Activated CD4-positive, alpha-beta T cell treated with anti-CD3 and anti-CD28 coated beads for 4 hours (primary cell): ENCODE measurements around the gene ACTRT2.

Experiments used
- DNase-seq, 2 donors: peaks; one replicate each; pipeline ENCODE4 v3.0.0-alpha.2; 2020

The ACTRT2 gene

DNA sequence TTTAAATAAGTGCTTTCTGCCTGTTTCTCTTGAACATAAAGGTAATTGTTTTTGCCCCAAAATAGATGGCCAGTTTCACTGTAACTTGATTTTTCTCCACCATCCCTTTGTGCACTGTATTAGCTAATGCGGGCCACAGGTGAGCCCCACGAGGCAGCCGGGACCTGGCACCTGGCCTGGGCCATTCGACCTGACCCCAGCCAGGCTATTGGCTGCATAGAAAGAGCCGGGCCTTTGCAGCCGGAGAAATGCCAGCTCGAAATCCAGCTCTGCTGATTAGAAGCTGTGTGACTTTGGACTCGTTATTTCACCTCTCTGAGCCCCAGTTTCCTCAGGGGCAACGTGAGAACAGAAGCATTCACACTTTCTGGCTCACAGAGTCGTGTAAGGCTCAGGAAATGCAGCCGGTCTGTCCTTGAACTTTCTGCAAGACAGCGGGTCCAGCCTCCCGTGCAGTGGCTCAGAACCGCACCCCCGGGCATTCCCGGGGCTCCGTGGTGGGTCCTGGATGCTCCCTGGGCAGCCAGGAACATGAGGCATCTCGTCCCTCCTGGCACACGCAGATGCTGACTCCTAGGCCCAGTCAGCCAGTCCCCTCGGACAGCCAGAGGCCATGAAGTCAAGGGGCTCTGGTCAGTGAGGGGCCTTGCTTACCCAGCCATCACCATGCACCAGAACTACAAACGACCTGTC, 37.4 kb upstream of the ACTRT2 start:
- DNase-seq = no peak

DNA sequence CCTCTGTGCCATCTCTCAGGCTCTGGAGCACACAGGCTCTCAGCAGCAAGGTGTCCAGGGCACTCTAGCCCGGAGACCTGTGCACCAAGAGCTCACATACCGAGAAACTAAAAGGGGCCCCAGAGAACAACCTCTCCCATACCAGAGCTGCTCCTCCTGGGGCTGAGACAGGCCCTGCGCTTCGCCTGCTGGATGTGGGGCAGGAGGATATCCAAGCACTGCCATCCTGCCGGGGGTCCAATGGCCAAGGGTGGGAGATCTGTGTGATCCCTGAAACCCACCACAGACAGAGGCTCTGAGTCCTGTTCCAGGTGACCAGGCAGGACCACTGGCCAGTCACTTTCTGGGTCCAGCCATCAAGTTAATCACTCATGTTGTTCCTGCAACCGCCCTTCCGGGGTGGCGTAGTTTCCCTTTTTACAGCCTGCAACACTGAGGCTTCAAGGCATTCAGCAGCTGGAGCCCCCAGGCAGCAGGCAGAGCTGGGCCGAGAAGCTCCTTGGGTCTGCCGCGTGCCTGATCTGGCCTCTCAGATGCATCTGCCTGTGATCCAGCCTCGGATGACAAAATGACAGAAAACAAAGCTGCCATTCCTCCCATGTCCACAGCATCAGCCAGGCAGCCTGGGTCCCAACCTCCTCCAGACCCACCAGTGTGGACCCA, 36.7 kb upstream of the ACTRT2 start:
- DNase-seq = no peak

DNA sequence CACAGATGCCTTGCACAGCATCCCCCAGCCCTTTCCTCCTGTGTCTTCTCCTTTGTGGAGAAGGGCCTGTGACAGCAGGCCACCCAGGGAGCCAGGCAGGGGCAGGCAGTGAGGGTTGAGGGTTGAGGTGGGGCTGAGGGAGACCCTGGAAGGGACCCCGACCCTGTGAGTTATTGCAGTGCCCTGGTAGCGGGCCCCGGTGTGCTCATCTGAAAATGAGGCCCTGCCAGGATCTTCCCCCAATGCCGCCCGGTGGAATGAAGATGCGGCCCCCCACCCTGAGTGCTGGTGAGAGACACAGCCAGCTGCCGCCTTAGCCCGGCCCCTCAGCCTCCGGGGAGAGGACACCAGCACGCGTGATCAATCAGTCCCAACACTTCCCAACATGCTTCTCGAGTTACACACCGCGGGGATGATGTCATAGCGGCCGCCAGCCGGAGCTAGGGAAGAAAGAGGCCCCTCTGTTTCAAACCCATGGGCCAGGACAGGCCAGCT, 36.2 kb upstream of the ACTRT2 start:
- DNase-seq = no peak

DNA sequence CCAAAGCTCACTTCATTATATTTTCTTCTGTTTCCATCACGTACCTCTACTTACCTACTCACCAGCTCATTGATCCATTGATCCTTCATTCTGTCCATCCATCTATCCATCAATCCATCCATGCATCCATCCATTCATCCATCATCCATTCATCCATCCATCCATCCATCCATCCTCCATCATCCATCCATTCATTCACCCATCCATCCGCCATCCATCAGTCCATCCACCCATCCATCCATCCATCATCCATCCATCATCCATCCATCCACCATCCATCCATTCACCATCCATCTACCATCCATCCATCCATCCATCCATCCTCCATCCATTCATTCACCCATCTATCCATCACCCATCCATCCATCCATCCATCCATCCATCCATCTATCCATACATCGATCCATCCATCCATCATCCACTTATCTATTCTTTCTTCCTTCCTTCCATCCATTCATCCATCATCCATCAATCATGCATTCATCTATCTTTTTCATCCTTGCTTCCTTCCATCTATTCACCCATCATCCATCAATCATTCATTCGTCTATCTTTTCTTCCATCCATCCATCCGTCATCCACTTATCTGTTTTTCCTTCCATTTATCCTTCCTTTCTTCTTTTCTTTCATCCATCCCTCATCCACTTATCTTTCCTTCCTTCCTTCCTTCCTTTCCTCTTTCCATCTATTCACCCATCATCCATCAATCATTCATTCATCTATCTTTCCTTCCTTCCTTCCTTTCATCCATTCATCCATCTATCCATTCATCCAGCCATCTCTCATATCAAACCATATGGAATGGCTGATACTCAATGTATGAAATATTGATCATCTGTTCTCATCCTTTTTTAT, 35.3 kb upstream of the ACTRT2 start:
- no peak for DNase-seq

DNA sequence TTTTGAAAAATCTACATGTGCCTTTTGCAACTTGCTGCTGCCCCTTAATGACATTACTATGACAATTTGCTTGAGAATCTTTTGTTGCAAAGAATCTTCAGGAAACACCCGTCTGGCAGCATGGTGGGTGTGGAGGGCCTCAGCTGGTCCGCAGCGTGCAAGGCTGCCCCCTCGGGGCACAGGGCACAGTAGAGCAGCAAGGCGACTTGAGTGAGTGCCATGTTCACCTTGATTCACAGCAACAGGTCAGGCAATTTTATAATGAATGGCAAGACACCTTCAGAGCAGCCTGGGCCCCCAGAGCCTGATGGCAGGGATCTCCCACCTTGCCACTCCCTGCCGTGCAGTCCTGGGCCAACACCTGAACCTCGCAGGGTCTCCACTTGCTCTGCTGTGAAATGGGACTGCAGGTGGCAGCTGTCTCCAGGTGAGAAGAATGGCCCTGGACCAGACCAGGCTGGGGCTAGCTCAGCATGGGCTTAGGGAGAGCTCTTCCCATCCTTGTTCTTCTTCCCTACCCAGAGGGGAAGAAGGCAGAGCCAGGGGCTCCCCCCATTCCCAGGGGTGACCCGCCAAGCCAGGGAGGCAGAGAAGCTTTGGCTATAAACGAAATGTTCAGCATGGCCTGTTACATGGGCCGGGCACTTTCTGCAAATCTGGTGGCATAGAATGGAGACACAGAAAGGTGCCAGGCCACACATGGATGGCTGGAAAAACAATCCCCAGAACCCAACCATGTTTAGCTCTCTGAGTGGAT, 34.5 kb upstream of the ACTRT2 start:
- DNase-seq = no peak

DNA sequence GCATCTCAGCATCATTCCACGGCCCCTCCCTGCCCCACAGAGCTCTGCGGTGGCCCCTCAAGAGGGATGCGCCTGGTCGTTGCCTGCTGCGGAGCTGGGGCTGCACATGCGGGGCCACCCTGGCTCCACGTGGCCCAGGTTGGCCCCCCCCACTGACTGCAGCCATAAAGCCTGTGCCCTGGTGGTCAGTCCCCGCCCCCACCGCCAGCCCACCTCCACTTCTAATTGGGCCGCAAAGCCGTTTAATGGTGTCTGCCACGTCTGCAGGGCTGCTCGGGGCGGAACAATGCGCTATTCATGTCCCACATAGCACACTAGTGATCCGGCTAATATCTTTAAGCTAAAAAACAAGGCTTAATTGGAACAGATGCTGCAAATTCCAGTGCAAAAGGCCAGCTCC, 33.5 kb upstream of the ACTRT2 start:
- DNase-seq = no peak

DNA sequence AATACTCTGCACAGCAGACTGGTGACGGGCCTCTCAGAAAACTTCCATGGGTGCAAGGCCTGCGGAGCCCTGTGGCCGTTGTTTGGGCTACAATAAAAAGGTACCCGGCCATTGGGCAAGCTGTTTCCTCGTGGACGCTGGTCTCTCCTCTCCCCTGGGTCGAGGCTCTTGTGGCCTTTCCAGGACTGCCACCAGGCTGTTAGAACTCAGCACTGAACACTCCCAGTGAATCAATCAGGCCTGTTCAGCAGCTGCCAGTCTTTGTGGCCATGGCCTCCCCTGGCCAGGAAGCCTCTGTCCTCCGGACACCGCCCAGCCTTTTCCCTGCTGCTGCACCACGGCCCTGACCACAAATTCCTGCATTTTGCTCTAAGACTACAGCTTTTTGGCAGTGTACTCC, 33.0 kb upstream of the ACTRT2 start:
- DNase-seq = no peak

DNA sequence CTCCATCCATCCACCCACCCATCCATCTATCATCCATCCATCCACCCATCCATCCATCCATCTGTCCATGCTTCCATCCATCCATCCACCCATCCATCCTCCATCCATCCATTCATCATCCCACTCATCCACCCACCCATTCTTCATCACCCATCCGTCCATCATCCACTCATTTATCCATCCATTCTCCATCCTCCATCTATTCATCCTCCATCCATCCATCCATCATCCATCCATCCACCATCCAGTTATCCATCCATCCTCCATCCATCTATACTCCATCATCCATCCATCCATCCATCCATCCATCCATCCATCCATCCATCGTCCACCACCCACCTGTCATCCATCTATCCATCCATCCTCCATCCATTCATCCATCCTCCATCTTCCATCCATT, 32.1 kb upstream of the ACTRT2 start:
- no peak for DNase-seq

DNA sequence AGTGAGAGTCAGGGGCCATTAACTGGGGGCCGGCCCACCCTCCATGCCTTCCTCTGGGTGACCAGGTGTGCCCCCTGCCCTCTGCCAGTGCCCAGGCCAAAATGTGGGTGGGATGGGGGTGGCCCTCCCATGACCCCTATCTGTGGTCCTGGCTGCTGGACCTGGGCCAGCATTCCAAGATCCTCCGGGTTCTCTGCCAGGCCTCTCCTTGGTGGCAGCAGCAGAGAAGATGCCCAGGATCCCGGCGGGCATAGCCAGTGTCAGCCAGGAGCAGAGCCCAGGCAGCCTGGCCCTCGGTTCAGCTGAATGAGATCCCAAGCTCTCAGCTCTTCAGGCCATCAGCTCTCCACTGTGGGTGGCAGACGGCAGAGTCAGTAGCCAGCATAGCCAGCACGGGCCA, 31.3 kb upstream of the ACTRT2 start:
- DNase-seq = no peak

DNA sequence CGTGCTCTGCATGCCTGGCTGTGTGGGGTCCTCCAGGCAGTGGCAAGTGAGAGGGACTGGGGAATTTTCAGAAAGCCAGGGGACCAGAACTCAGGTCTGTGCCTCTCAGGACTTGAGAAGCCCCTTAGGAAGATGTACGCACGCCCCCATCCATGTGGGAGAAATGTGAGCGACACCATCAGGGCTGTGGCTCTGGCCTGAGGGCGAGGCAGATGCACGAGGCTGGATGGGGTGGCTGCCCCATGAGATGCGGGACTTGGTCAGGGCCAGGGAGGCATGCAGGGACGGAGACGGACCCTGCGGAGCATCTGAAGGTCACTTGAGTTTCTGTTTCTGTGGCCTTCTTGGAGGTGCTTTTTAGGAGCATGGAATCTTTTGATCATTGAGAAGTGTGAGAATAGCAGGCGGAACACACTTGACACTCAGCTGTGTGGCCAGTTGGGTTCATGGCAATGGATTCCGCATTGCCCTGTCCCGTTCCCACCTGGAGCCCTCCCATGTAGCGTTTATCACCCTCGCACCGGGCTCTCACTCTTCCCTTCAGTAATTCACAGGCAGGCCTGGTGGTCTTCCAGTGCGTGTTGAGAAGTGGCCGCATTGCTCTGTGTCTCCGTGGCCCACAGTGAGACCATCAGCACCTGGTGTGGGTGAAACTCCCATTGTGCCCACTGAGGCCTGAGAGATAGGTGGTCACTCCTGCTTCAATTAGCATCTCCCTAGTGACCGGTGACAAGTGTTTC, 30.7 kb upstream of the ACTRT2 start:
- DNase-seq = no peak

DNA sequence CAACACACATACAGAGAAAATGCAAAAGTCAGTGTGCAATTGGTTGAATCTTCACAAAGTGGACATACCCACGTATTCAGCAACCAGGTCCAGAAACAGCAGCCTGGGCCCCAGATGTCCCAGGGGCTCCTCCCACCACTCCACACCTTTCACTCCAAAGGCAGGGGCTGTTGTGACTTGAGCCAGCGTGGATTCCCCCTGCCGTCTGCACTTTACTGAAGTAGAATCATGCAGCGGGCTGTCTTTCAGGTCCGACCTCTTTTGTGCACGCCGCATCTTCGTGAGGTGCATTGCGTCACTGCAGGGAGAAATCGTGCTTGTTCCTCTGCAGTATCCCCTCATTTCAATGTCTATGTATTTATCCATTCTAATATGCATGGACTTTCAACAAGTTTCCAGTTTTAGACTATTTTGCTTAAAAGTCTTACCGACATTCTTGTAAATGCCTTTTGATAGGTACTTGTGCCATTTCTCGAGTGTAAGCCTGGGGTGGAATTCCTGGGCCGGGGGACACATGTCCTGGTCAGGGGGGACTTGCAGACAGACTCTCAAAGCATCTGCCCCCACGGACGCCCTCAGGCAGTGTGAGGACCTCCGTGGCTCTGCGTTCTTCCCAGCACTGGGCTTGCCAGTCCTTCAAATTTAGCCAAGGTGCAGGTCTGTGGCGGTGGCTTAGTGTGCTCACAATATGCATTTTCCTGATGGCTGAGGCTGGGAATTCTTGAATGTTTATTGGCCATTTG, 29.3 kb upstream of the ACTRT2 start:
- no peak for DNase-seq

DNA sequence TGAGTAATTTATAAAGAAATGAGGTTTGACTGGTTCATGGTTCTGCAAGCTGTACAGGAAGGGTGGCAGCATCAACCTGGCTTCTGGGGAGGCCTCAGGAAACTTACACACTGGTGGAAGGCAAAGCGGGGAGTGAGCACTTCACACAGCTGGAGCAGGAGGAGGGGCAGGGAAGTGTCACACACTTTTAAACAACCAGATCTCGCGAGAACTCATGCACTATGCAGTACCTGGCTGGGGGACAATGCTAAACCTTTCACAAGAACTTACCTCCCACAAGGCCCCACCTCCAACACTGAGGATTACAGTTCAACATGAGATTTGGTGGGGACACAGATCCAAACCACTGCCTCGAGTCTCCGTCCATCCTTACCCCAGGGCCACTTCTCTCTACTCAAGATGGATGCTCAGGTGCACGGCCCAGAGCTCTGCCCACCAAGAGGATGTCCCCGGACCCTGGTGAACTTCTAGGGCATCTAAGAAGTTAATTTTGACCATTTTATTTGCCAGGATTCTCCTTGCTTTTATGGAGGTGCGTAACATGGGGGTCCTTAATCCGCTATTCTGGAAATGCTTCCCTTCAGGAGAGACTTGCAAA, 22.7 kb upstream of the ACTRT2 start:
- DNase-seq = no peak

DNA sequence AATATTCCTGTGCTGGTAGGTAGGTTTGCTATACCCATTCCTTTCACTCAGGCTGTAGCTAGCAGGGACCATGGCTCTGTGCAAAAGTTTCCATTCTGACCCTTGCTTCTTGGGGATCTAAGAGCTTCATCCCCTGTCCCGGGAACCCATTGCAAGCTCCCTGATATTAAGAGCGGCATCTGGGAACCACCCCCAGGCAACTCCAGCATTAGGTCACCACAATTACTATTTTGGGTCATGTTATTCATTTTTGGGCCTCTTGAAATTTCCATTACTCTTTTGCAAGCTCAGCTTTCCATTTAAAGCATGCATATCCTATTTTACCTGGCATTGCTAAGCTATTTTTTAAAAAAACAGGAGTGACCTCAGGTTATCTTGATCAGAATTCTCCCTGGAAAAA, 22.1 kb upstream of the ACTRT2 start:
- DNase-seq = no peak

DNA sequence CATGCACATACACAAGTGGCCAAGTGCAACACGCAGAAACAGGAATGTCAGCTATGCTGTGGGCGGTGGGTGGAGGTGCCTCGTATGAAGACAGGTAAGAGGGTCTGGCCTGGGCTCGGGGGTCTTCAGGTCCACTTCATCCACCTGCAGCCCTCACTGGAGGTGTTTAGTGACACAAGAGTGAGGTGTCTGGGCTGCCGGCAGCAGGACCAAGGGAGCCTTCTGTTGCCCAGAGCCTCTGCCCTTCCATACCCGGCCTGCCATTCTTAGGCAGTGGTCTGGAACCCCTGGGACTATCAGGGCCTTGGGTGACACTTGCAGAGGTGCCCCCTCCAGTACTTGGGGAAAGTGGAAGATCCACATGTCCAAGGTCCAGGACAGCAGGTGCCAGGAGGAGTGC, 21.7 kb upstream of the ACTRT2 start:
- DNase-seq = no peak

DNA sequence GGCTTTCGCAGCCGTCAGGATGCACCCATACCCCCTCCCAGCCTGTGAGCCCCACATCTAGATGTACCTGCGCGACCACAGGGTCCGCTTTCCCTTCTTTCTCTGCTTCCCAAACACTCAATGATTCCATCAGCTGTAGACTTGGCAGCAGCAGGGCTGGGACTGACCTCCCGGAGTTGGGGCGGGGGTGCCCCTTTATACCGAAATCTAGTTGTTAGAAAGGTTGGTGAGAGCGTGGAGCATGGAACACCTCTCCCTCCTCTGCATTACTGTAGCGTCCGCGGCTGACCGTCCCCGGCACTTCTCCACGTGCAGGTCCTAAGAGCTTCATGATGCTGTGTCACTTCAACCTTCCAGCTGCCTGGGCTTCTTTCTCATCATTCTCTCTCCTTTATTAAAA, 21.1 kb upstream of the ACTRT2 start:
- DNase-seq = no peak

DNA sequence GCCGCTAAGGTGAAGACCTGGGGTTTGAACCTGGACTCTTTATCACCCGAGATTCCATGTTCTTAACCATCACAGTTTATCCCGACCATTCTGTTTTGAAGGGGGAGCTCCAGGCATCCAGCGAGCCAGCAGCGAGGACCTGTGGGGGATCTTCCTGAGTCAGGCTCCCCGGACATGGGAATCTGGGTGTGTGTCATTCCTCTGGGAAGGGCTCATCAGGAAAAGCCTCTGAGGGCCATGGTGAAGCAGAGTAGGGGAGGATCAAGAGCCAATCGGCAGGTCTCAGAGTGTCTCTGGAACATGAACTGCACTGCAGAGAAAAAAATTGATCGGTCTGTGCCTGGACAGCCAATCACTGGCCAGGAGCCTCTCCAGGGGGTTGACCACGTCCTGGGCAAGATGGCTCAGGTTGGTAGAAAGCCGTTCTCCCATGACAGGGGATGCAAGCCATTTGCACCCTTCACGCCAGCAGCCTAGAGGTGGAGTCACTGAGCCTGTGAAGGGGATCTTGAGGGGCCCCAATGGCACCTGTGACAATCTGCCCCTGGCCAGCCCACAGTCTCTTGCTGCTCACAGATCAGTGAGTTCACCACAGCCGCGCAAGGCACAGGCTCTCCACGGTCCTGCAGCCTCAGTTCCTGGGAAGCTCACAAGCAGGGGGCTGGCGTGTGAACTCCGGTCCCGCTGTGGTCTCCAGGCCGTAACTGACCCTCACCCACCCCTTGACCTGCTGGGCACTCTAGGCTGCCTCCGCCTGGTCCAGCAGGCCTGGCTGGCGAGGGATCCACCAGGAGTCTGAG, 20.4 kb upstream of the ACTRT2 start:
- DNase-seq = no peak

DNA sequence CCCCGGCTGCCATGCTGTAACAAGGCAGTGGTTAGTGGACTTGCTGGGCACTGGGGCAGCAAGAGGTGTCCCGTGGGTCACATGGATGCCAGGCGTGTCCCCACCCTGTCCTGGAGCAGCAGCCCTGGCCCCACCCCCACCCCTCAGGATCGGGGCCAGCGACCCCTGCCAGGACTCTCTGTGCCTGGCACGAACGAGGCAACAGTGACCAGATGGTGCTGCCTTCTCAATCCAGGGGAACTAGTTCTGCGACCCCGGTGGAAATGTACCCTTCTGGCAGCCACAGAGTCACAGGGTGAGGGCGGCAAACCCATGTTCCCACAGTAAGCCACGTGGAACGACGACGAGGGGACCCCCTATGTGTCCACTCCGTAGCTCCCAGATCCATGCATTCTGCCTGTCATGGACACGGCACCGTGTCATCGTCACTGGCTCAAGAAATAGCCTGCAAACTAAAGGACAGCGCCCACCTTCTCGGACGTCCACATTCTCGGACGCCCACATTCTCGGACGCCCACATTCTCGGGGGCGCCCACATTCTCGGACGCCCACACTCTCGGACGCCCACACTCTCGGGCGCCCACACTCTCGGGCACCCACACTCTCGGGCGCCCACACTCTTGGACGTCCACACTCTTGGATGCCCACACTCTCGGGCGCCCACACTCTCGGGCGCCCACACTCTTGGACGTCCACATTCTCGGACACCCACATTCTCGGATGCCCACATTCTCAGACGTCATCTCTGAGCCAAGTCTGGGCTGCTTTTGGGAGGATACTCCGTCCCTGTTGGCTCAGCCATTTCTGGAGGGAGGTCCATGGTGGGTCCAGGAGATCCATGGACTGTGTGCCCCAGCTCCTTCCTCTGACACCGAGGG, 19.6 kb upstream of the ACTRT2 start:
- DNase-seq = no peak

DNA sequence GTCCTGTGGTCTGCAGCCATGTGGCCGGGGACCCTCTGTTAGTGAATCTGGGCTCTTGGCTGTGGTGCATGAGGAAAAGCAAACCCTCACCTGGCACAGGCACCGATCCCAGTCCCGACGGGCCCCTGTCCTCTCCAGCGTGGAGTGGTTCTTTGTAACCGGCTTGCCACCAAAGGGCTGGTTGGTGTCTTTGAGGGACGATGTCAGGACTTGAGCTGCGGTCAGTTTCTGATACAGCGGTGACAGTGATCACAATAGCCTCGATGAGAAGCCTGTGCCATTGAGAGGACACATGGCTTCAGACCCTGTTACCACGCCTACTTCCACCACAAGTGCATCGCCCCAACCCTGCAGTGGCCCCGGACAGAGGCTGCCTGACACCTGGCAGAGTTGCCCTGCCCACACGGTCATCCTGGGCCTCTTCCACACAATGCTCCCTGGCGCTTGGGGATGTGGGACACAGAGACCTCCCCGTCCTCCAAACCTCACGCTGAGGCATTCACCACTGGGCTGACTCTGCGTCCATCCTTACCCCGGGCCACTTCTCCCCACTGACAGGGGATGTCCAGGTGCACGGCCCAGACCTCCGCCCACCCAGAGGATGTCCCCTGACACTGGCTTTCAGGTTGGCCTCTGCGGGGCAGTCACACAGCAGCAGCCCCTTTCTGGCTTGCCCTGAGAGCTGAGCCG, 18.8 kb upstream of the ACTRT2 start:
- DNase-seq = no peak
